ENCODE data around the gene SVOP.

- TF ChIP-seq CTCF (IDR thresholded peaks at IDR 0.05) (no peak), ZFX (IDR thresholded peaks at IDR 0.05; ENCODE audit: borderline replicate concordance) (no peak)
Measured at GRCh38 chr12:108938247-108938924, 82.5 kb downstream of the SVOP start.
